HG02623 (cell line): ENCODE measurements around the gene CD300E.

Experiments
- ATAC-seq: cut with Tn5 transposase; IDR thresholded peaks from one replicate; pipeline ENCODE4 v1.9.1; 2021; ENCODE audit warnings: moderate library complexity; ENCODE audit not compliant: unreplicated experiment

Gene CD300E

GRCh38 chr17:74623693-74624093 is at the start of gene CD300E:
CD300E (minus strand) TSS chr17:74623738; CDS start chr17:74623621, 117 bp downstream.
- ATAC-seq: no peak

GRCh38 chr17:74671031-74671771 is 47.7 kb upstream of the CD300E start:
- no peak for ATAC-seq

GRCh38 chr17:74670329-74670728 is 46.8 kb upstream of the CD300E start:
- ATAC-seq: no peak

- ATAC-seq: no peak
Measured at GRCh38 chr17:74663561-74663960, 40.0 kb upstream of the CD300E start.

GRCh38 chr17:74659889-74660288 is 36.4 kb upstream of the CD300E start:
- ATAC-seq: no peak

GRCh38 chr17:74658620-74659019 is 35.1 kb upstream of the CD300E start:
- ATAC-seq: no peak

- ATAC-seq: no peak
Measured at GRCh38 chr17:74654742-74655141, 31.2 kb upstream of the CD300E start.

- no peak for ATAC-seq
Measured at GRCh38 chr17:74652020-74652419, 28.5 kb upstream of the CD300E start.

- ATAC-seq: no peak
Measured at GRCh38 chr17:74649909-74650308, 26.4 kb upstream of the CD300E start.

GRCh38 chr17:74647871-74648672 is 24.5 kb upstream of the CD300E start:
- no peak for ATAC-seq

- no peak for ATAC-seq
Measured at GRCh38 chr17:74646231-74646630, 22.7 kb upstream of the CD300E start.

- ATAC-seq: no peak
Measured at GRCh38 chr17:74645010-74645409, 21.5 kb upstream of the CD300E start.

GRCh38 chr17:74644419-74644818 is 20.9 kb upstream of the CD300E start:
- no peak for ATAC-seq

- ATAC-seq: no peak
Measured at GRCh38 chr17:74643826-74644225, 20.3 kb upstream of the CD300E start.

GRCh38 chr17:74642995-74643394 is 19.5 kb upstream of the CD300E start:
- no peak for ATAC-seq

GRCh38 chr17:74642556-74642955 is 19.0 kb upstream of the CD300E start:
- ATAC-seq: no peak

- ATAC-seq: no peak
Measured at GRCh38 chr17:74641958-74642298, 18.4 kb upstream of the CD300E start.

GRCh38 chr17:74641224-74641957 is 17.9 kb upstream of the CD300E start:
- no peak for ATAC-seq

GRCh38 chr17:74639704-74640151 is 16.2 kb upstream of the CD300E start:
- ATAC-seq: no peak

GRCh38 chr17:74637926-74638325 is 14.4 kb upstream of the CD300E start:
- no peak for ATAC-seq

GRCh38 chr17:74637265-74637664 is 13.7 kb upstream of the CD300E start:
- no peak for ATAC-seq
